ENCODE results near the gene KLHDC7B. TPM values are rescaled to one million over a fixed set of nuclear protein-coding genes. Genes with fewer than 3 reads are reported as not detected.

KLHDC7B gene
- total RNA-seq, 2 experiments from 2014 or later, result 2.3 TPM

DNA sequence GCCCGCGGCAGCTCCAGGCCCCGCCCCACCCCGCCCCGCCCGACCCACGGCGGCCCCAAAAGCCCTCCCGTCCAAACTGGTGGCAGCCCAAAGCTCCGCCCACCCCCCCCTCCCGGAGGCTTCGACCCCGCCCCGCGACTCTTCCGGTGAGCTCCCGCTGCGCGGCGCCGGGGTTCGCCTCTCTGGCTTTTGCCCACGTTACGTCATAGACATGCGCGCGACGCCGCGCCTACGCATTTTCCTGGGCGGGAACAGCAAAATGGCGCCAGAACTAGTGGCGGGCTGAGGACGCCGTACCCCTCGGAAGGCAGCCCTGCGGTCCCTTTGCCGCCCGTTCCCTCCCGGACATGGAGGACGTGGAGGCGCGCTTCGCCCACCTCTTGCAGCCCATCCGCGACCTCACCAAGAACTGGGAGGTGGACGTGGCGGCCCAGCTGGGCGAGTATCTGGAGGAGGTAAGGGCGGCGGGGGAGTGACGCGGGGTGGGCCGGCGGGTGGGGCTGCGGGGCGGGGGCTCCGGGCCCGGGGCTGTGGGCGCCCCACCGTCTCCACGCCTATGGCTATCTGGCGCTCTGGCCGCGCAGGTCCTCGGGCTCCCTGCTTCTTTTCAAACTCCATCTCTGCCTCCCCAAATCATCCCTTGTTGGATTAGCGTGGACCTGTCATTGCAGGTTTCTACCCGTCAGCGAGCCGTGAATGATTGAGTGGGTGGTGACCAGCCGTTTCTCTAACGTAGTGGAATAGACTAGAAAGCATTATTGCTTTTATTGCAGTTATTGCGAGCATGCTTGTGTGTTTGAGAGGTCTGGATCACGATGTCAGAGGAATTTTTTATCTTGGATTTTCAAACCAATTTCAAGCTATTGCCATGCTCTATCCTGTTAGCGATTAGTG is 37.5 kb upstream of the KLHDC7B start, which contains the start of gene NCAPH2:
Gene NCAPH2, plus strand, starts transcription at position 234 of the 894 bp plus-strand sequence. Its CDS starts 114 bp downstream, at position 348.
- Histone ChIP-seq H3K4me3 (ENCODE audit: low read length) (peak within 1 kb of the TSS; percentile 92), H3K9me3 (ENCODE audit: control insufficient read depth in 1 of 2, insufficient read depth in 1 of 2, low read length in 2 of 2) (no peaks in the 10 kb centered on the region), H3K27ac (ENCODE audit: low read depth in 1 of 2, low read length in 2 of 2) (peak within 1 kb of the TSS; percentile 89 to 92), H3K4me1 (ENCODE audit: insufficient read depth, low read length) (peaks cover 38% of the 10 kb centered on the region), H3K27me3 (ENCODE audit: control insufficient read depth in 1 of 2, insufficient read depth in 2 of 2, low read length in 2 of 2) (no peaks in the 10 kb centered on the region), H3K36me3 (ENCODE audit: insufficient read depth, low read length) (peaks cover 34% of the 10 kb centered on the region)
- peak within 1 kb of the TSS; percentile 95 for H3K27ac Mint-ChIP-seq
- peak within 1 kb of the TSS; percentile 94 for H3K4me3 Mint-ChIP-seq
- H3K4me1 Mint-ChIP-seq (ENCODE audit: low read depth), result peaks cover 21% of the 10 kb centered on the region
- TF ChIP-seq, protein P1, sequence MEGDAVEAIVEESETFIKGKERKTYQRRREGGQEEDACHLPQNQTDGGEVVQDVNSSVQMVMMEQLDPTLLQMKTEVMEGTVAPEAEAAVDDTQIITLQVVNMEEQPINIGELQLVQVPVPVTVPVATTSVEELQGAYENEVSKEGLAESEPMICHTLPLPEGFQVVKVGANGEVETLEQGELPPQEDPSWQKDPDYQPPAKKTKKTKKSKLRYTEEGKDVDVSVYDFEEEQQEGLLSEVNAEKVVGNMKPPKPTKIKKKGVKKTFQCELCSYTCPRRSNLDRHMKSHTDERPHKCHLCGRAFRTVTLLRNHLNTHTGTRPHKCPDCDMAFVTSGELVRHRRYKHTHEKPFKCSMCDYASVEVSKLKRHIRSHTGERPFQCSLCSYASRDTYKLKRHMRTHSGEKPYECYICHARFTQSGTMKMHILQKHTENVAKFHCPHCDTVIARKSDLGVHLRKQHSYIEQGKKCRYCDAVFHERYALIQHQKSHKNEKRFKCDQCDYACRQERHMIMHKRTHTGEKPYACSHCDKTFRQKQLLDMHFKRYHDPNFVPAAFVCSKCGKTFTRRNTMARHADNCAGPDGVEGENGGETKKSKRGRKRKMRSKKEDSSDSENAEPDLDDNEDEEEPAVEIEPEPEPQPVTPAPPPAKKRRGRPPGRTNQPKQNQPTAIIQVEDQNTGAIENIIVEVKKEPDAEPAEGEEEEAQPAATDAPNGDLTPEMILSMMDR (IDR thresholded peaks at IDR 0.05), result no peak
- intact Hi-C loops (cut with DNase I, micrococcal nuclease), result loop anchor here (1.0 to 10.0 kb wide), 10 partner anchors 17 to 263 kb away; partner anchors contain the start of genes SCO2 (in 2 of the 2), CHKB (in 1 of the 2), PPP6R2 (in 1 of the 2) and TUBGCP6 (in 1 of the 2)
- peaks cover 20% of the 10 kb centered on the region for H3K36me3 Mint-ChIP-seq (ENCODE audit: low read depth)
- ATAC-seq (ENCODE audit: poor library complexity), result peak; percentile 75
- ChIA-PET POLR2A (interaction anchor here (0.6 to 4.9 kb wide), 35 partner anchors 9 to 318 kb away, joined by 3 to 250 read pairs (median 5); partner anchors contain the start of genes ADM2, ARSA, CHKB and HDAC10), CTCF (interaction anchor here (0.9 to 3.6 kb wide), 7 partner anchors 10 to 112 kb away, joined by 3 to 42 read pairs (median 6); partner anchors contain the start of genes SCO2 and SYCE3)
- peak in 10 of 14 experiments; percentile 94 to 99 (median 97) for DNase-seq
- H3K9me3 Mint-ChIP-seq, result no peaks in the 10 kb centered on the region
- H3K27me3 Mint-ChIP-seq, result no peaks in the 10 kb centered on the region

DNA sequence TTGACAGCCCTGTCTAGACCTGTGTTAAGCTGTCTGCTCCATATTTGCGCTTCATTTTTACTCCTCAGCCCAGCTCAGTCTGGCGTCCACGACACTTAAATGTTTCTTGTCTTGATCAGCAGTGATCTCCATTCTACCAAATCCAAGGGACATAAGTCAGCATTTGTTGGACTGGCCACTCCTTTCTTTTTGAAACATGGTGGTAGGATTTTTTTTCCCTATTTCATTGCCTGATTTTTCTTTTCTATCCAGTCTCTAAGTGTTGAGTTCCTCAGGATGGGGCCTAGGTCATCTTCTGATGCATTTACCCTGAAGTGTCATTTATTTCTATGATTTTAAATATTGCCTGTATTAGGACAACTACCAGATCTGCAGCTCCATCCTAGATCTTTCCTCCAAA is 36.8 kb upstream of the KLHDC7B start:
- Mint-ChIP-seq H3K4me1 (ENCODE audit: low read depth) (peaks cover 21% of the 10 kb centered on the region), H3K27me3 (no peaks in the 10 kb centered on the region), H3K9me3 (no peaks in the 10 kb centered on the region), H3K27ac (peak overlapping the region; percentile 95), H3K4me3 (peak overlapping the region; percentile 88), H3K36me3 (ENCODE audit: low read depth) (peaks cover 20% of the 10 kb centered on the region)
- no peaks in the 10 kb centered on the region for H3K27me3 ChIP-seq (ENCODE audit: control insufficient read depth in 1 of 2, insufficient read depth in 2 of 2, low read length in 2 of 2)
- peak in 1 of 14 experiments; percentile 40 for DNase-seq
- ATAC-seq (ENCODE audit: poor library complexity), result no peak
- TF ChIP-seq, protein P1 (IDR thresholded peaks at IDR 0.05), result no peak
- peaks cover 38% of the 10 kb centered on the region for H3K4me1 ChIP-seq (ENCODE audit: insufficient read depth, low read length)
- peak overlapping the region; percentile 83 to 85 for H3K27ac ChIP-seq (ENCODE audit: low read depth in 1 of 2, low read length in 2 of 2)
- H3K4me3 ChIP-seq (ENCODE audit: low read length), result peak overlapping the region; percentile 73
- H3K36me3 ChIP-seq (ENCODE audit: insufficient read depth, low read length), result peaks cover 28% of the 10 kb centered on the region
- no peaks in the 10 kb centered on the region for H3K9me3 ChIP-seq (ENCODE audit: control insufficient read depth in 1 of 2, insufficient read depth in 1 of 2, low read length in 2 of 2)
- intact Hi-C loops (cut with DNase I, micrococcal nuclease), result loop anchor here (1.0 to 10.0 kb wide), 8 partner anchors 16 to 264 kb away; partner anchors contain the start of genes SCO2 (in 2 of the 2), CHKB (in 1 of the 2), PPP6R2 (in 1 of the 2) and TUBGCP6 (in 1 of the 2)
- ChIA-PET POLR2A (interaction anchor here (0.7 to 4.9 kb wide), 16 partner anchors 8 to 263 kb away, joined by 3 to 250 read pairs (median 10); partner anchors contain the start of genes ARSA, CHKB, KLHDC7B and SCO2), CTCF (interaction anchor here (2.0 to 3.6 kb wide), 5 partner anchors 11 to 112 kb away, joined by 5 to 42 read pairs (median 11); partner anchors contain the start of genes SCO2 and SYCE3)

DNA sequence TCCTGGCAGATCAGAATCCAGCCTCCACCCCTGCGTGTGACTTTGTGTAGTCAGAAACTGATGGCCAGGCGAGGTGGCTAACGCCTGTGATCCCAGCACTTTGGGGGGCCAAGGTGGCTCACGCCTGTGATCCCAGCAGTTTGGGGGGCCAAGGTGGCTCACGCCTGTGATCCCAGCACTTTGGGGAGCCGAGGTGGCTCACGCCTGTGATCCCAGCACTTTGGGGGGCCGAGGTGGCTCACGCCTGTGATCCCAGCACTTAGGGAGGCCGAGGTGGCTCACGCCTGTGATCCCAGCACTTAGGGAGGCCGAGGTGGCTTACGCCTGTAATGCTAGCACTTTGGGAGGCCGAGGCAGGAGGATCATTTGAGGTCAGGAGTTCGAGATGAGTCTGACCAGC is 32.5 kb upstream of the KLHDC7B start:
- Histone ChIP-seq H3K27ac (ENCODE audit: low read depth in 1 of 2, low read length in 2 of 2) (no peak overlapping the region), H3K36me3 (ENCODE audit: insufficient read depth, low read length) (peaks cover 34% of the 10 kb centered on the region), H3K4me3 (ENCODE audit: low read length) (no peak overlapping the region), H3K27me3 (ENCODE audit: control insufficient read depth in 1 of 2, insufficient read depth in 2 of 2, low read length in 2 of 2) (no peaks in the 10 kb centered on the region), H3K9me3 (ENCODE audit: control insufficient read depth in 1 of 2, insufficient read depth in 1 of 2, low read length in 2 of 2) (no peaks in the 10 kb centered on the region), H3K4me1 (ENCODE audit: insufficient read depth, low read length) (peaks cover 11% of the 10 kb centered on the region)
- no peak for ATAC-seq (ENCODE audit: poor library complexity)
- no peaks in the 10 kb centered on the region for H3K27me3 Mint-ChIP-seq
- H3K27ac Mint-ChIP-seq, result no peak overlapping the region
- TF ChIP-seq, protein P1 (IDR thresholded peaks at IDR 0.05), result no peak
- ChIA-PET POLR2A (interaction anchor here (1.2 to 2.1 kb wide), 3 partner anchors 12 to 108 kb away, joined by 3 to 7 read pairs (median 5); partner anchors contain the start of gene SCO2), CTCF (no interaction called here)
- intact Hi-C loops (cut with DNase I, micrococcal nuclease), result no loop called here
- no peak for DNase-seq
- H3K36me3 Mint-ChIP-seq (ENCODE audit: low read depth), result peaks cover 42% of the 10 kb centered on the region
- peaks cover 21% of the 10 kb centered on the region for H3K4me1 Mint-ChIP-seq (ENCODE audit: low read depth)
- no peaks in the 10 kb centered on the region for H3K9me3 Mint-ChIP-seq
- no peak overlapping the region for H3K4me3 Mint-ChIP-seq
